ENCODE results near the gene CEP57L1. TPM values are rescaled to one million over a fixed set of nuclear protein-coding genes. Genes with fewer than 3 reads are reported as not detected.

Gene CEP57L1
- total RNA-seq, 1 experiment from 2014 or later, result 20.7 TPM

DNA sequence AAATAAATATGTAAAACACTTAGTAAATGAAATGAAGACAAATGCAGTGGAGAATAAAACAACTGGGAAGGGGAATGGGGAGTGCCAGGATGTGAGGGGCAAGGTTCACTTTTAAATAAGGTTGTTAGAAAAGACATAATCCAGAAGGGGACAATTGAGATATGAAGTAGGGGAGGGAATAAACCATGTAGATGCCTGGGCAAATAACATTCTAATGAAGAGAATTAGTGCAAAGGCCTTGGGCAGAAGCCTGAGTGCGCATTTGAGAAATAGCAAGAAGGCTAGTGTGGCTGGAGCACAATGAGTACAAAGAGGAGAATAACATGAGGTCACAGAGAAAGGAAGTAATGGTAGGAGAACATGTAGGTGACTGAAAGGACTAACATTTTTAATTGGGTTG is 2.4 kb downstream of the CEP57L1 start (continued):
- TF ChIP-seq, protein P1, sequence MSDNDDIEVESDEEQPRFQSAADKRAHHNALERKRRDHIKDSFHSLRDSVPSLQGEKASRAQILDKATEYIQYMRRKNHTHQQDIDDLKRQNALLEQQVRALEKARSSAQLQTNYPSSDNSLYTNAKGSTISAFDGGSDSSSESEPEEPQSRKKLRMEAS (IDR thresholded peaks at IDR 0.05), result no peak
- TF ChIP-seq REST (IDR thresholded peaks at IDR 0.05; ENCODE audit: low read depth) (no peak), ATF3 (IDR thresholded peaks at IDR 0.05) (no peak)

GRCh38 chr6:109102762-109103161 is 7.5 kb downstream of the CEP57L1 start:
- ATAC-seq (no peak), DNase-seq (ENCODE audit: low read depth, low spot score) (no peak)
- H3K9me3 ChIP-seq (ENCODE audit: control insufficient read depth in 1 of 2, insufficient read depth in 1 of 2, low read depth in 1 of 2, low read length in 2 of 2), result no peaks in the 10 kb centered on the region
- ChIA-PET CTCF (no interaction called here), RAD21 (ENCODE audit: low non-redundant PET in 1 of 2, low total read pairs in 2 of 2, uncharacterized antibody in 2 of 2, unreplicated experiment in 2 of 2) (no interaction called here), POLR2A (no interaction called here)
- H3K4me3 ChIP-seq (replicated peaks in 1 of 2; ENCODE audit: low read depth in 1 of 2, low read length in 2 of 2), result no peak overlapping the region
- H3K9ac ChIP-seq (ENCODE audit: low read length), result no peak overlapping the region
- H3K9me2 ChIP-seq (ENCODE audit: insufficient read depth), result no peaks in the 10 kb centered on the region
- H3K36me3 ChIP-seq (ENCODE audit: control insufficient read depth in 1 of 2, insufficient read depth in 2 of 2, low read length in 2 of 2), result no peaks in the 10 kb centered on the region
- no peak overlapping the region for H3K27ac ChIP-seq (ENCODE audit: low read depth, low read length)
- H3K27me3 ChIP-seq (ENCODE audit: insufficient read depth, low read length), result no peaks in the 10 kb centered on the region
- intact Hi-C loops (cut with micrococcal nuclease), result no loop called here
- no peak overlapping the region for H2AFZ ChIP-seq (ENCODE audit: low read depth, low read length, poor library complexity, severe bottlenecking)
- H3K4me2 ChIP-seq (ENCODE audit: low read length), result no peak overlapping the region
- TF ChIP-seq ZNF274 (IDR thresholded peaks at IDR 0.05; ENCODE audit: low read depth, low read length) (no peak), ATF3 (IDR thresholded peaks at IDR 0.05) (no peak), POLR2A (IDR thresholded peaks at IDR 0.05; ENCODE audit: borderline replicate concordance, extremely low read depth, insufficient read depth, insufficient read length) (no peak), ELF1 (IDR thresholded peaks at IDR 0.05; ENCODE audit: borderline replicate concordance, low read depth) (no peak), ZFX (IDR thresholded peaks at IDR 0.05) (no peak), RAD21 (IDR thresholded peaks at IDR 0.05; ENCODE audit: low read depth) (no peak), POLR2AphosphoS5 (IDR thresholded peaks at IDR 0.05; ENCODE audit: low read depth, low read length) (no peak), SRF (IDR thresholded peaks at IDR 0.05; ENCODE audit: low read depth) (no peak), REST (IDR thresholded peaks at IDR 0.05; ENCODE audit: low read depth) (no peak), CEBPB (IDR thresholded peaks at IDR 0.05; ENCODE audit: low read depth) (no peak)
- TF ChIP-seq, protein P1 (IDR thresholded peaks at IDR 0.05), result no peak
- H3K4me1 ChIP-seq (ENCODE audit: control insufficient read depth in 1 of 2, insufficient read depth in 2 of 2, low read length in 2 of 2), result no peaks in the 10 kb centered on the region
- no peaks in the 10 kb centered on the region for H4K20me1 ChIP-seq (ENCODE audit: insufficient read depth)
- no TSS peak for BruUV-seq (replicated peaks)
- H3K79me2 ChIP-seq (ENCODE audit: insufficient read depth, low read length), result peaks cover 20% of the 10 kb centered on the region

All from HCT116 (cell line).